ENCODE measurements around the gene SNX25. TPM values are rescaled to one million over a fixed set of nuclear protein-coding genes. Genes with fewer than 3 reads are reported as not detected.

The SNX25 gene
- polyA plus RNA-seq, 1 of the 3 experiments (the other 2 are of a cell fraction): 8.5 TPM

- TF ChIP-seq EZH2phosphoT487 (IDR thresholded peaks at IDR 0.05; ENCODE audit: borderline replicate concordance, low read depth) (no peak), FOXM1 (IDR thresholded peaks at IDR 0.05; ENCODE audit: low read depth) (no peak)
Measured at GRCh38 chr4:185209031-185209851, at the start of gene SNX25 (continued).

- Histone ChIP-seq H3K4me1 (ENCODE audit: control insufficient read depth in 1 of 2, insufficient read depth in 2 of 2, low read depth in 1 of 2, low read length in 1 of 2) (no peaks in the 10 kb centered on the region), H2AFZ (ENCODE audit: low read depth) (no peak overlapping the region), H3F3A (replicated peaks; ENCODE audit: insufficient read depth) (no peaks in the 10 kb centered on the region), H3K79me2 (ENCODE audit: insufficient read depth) (peaks cover 8% of the 10 kb centered on the region), H3K9me2 (no peaks in the 10 kb centered on the region), H3K4me2 (no peak overlapping the region), H3K4me3 (ENCODE audit: low read depth in 2 of 2, low read length in 1 of 2) (no peak overlapping the region), H4K20me1 (ENCODE audit: insufficient read depth) (no peaks in the 10 kb centered on the region), H3K9ac (no peak overlapping the region), H3K9me3 (no peaks in the 10 kb centered on the region), H3K36me3 (replicated peaks in 1 of 2; ENCODE audit: control insufficient read depth in 1 of 2, insufficient read depth in 2 of 2, low read length in 1 of 2) (peaks cover 45 to 50% of the 10 kb centered on the region in 2 experiments), H3K27me3 (ENCODE audit: insufficient read depth) (no peaks in the 10 kb centered on the region), H3K27ac (ENCODE audit: low read depth in 2 of 2, low read length in 1 of 2) (no peak overlapping the region)
- TF ChIP-seq RAD21 (IDR thresholded peaks at IDR 0.05; ENCODE audit: low read length): no peak
- TF ChIP-seq IRF3 (IDR thresholded peaks at IDR 0.05; ENCODE audit: low read depth, low read length): no peak
- TF ChIP-seq FOXJ3 (CRISPR knock-in tag; IDR thresholded peaks at IDR 0.05): no peak
- CTCF ChIA-PET: interaction anchor here (0.6 to 4.4 kb wide), 3 partner anchors 19 to 158 kb away, joined by 3 to 28 read pairs (median 3); no protein-coding TSS in a partner anchor
- no peak for DNase-seq
- POLR2A ChIA-PET: no interaction called here
- 89% methylated on average over 2 of the region's 2 CpGs for WGBS (ENCODE audit: low lambda C conversion rate)
Measured at GRCh38 chr4:185165605-185166063, 43.8 kb upstream of the SNX25 start.

GRCh38 chr4:185167234-185167633, 42.2 kb upstream of the SNX25 start:
- H3K27ac ChIP-seq (ENCODE audit: low read depth in 2 of 2, low read length in 1 of 2): no peak overlapping the region
- WGBS (ENCODE audit: low lambda C conversion rate): 80% methylated on average over 9 of the region's 9 CpGs
- no peaks in the 10 kb centered on the region for H3K4me1 ChIP-seq (ENCODE audit: control insufficient read depth in 1 of 2, insufficient read depth in 2 of 2, low read depth in 1 of 2, low read length in 1 of 2)
- ChIA-PET POLR2A (interaction anchor here (1.4 kb wide), 1 partner anchor 24 kb away, joined by 6 read pairs; the partner anchor contains the start of gene SLC25A4), CTCF (interaction anchor here (4.4 kb wide), 1 partner anchor 17 kb away, joined by 28 read pairs; no protein-coding TSS in a partner anchor)
- no peak for DNase-seq
- H3K27me3 ChIP-seq (ENCODE audit: insufficient read depth): no peaks in the 10 kb centered on the region
- no peak overlapping the region for H3K4me3 ChIP-seq (ENCODE audit: low read depth in 2 of 2, low read length in 1 of 2)
- peaks cover 36 to 40% of the 10 kb centered on the region in 2 experiments for H3K36me3 ChIP-seq (replicated peaks in 1 of 2; ENCODE audit: control insufficient read depth in 1 of 2, insufficient read depth in 2 of 2, low read length in 1 of 2)
- H3K9me2 ChIP-seq: no peaks in the 10 kb centered on the region
- H3K9ac ChIP-seq: no peak overlapping the region
- H3F3A ChIP-seq (replicated peaks; ENCODE audit: insufficient read depth): peaks cover 3% of the 10 kb centered on the region
- no peaks in the 10 kb centered on the region for H3K9me3 ChIP-seq
- peaks cover 16% of the 10 kb centered on the region for H3K79me2 ChIP-seq (ENCODE audit: insufficient read depth)
- no peaks in the 10 kb centered on the region for H4K20me1 ChIP-seq (ENCODE audit: insufficient read depth)
- H2AFZ ChIP-seq (ENCODE audit: low read depth): no peak overlapping the region
- no peak for TF ChIP-seq GABPA (IDR thresholded peaks at IDR 0.05; ENCODE audit: low read depth)
- TF ChIP-seq FOXM1 (IDR thresholded peaks at IDR 0.05; ENCODE audit: low read depth): no peak
- no peak for TF ChIP-seq TCF12 (IDR thresholded peaks at IDR 0.05)
- TF ChIP-seq USF1 (IDR thresholded peaks at IDR 0.05; ENCODE audit: borderline replicate concordance, low read depth): no peak
- TF ChIP-seq SIN3A (IDR thresholded peaks at IDR 0.05; ENCODE audit: borderline replicate concordance, low read depth, low read length): no peak
- TF ChIP-seq MEF2A (IDR thresholded peaks at IDR 0.05; ENCODE audit: borderline replicate concordance, low read depth): no peak
- H3K4me2 ChIP-seq: no peak overlapping the region
